ENCODE data around the gene FRMPD4.

FRMPD4 gene

DNA sequence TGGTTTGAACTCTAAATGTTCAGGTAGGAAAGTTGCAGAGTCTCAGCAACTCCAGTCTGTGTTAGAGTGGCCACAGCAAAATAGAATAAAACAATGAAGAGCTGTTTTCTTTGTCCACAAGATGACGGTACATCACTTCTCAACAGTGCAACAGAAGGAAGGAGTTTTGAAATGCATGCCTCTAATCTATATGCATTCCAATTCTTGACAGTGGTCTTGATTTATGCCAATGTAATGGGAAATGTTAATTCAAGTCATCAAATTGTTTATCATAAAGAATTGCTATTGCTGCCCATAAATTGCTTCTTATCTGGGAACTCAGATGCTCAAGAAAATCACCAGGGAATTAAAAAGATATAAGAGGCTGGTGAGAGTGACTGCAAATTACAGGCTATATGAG lies 457.4 kb downstream of the FRMPD4 start:
- Histone ChIP-seq H3K9ac (ENCODE audit: low read length) (no peak overlapping the region), H3K4me3 (ENCODE audit: low read length) (no peak overlapping the region), H3K9me3 (ENCODE audit: control insufficient read depth, low read length) (no peaks in the 10 kb centered on the region), H3K27me3 (replicated peaks; ENCODE audit: control insufficient read depth, insufficient read depth, low read length) (no peaks in the 10 kb centered on the region), H3K36me3 (ENCODE audit: control insufficient read depth, insufficient read depth, low read length, severe bottlenecking) (no peaks in the 10 kb centered on the region), H3K4me1 (ENCODE audit: control insufficient read depth, insufficient read depth, low read length) (no peaks in the 10 kb centered on the region)
- no peak for DNase-seq (ENCODE audit: low read depth)

DNA sequence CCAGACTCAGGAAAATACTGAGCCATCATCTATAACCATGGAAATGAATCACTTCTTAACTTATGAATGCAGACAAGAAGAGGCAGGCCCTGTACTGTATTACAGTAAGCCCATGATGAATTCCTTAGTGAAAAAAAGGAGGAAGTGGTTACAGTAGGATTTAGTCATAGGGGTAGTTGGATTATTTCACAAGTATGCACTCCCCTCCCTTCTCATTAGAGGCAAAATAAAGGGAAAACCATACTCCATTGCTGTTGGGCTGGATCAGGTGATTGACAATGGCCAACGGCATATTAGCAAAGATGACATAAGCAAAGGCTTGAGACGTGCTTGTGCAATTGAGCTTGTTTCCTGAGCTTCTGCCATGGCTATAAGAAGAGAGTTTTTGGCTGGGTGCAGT lies 471.8 kb downstream of the FRMPD4 start:
- H3K36me3 ChIP-seq (ENCODE audit: control insufficient read depth, insufficient read depth, low read length, severe bottlenecking), result no peaks in the 10 kb centered on the region
- H3K27me3 ChIP-seq (replicated peaks; ENCODE audit: control insufficient read depth, insufficient read depth, low read length), result peaks cover 4% of the 10 kb centered on the region
- H3K4me1 ChIP-seq (ENCODE audit: control insufficient read depth, insufficient read depth, low read length), result no peaks in the 10 kb centered on the region
- H3K4me3 ChIP-seq (ENCODE audit: low read length), result no peak overlapping the region
- no peak overlapping the region for H3K9ac ChIP-seq (ENCODE audit: low read length)
- no peak for DNase-seq (ENCODE audit: low read depth)
- H3K9me3 ChIP-seq (ENCODE audit: control insufficient read depth, low read length), result no peaks in the 10 kb centered on the region

- Histone ChIP-seq H3K36me3 (ENCODE audit: control insufficient read depth, insufficient read depth, low read length, severe bottlenecking) (no peaks in the 10 kb centered on the region), H3K4me3 (ENCODE audit: low read length) (no peak overlapping the region), H3K27me3 (replicated peaks; ENCODE audit: control insufficient read depth, insufficient read depth, low read length) (peaks cover 4% of the 10 kb centered on the region), H3K9ac (ENCODE audit: low read length) (no peak overlapping the region), H3K9me3 (ENCODE audit: control insufficient read depth, low read length) (no peaks in the 10 kb centered on the region), H3K4me1 (ENCODE audit: control insufficient read depth, insufficient read depth, low read length) (no peaks in the 10 kb centered on the region)
- no peak for DNase-seq (ENCODE audit: low read depth)
These were observed 473.2 kb downstream of the FRMPD4 start for GRCh38 chrX:12611471-12611870.

GRCh38 chrX:12614266-12614665 lies 476.0 kb downstream of the FRMPD4 start:
- H3K4me1 ChIP-seq (ENCODE audit: control insufficient read depth, insufficient read depth, low read length), result no peaks in the 10 kb centered on the region
- no peaks in the 10 kb centered on the region for H3K36me3 ChIP-seq (ENCODE audit: control insufficient read depth, insufficient read depth, low read length, severe bottlenecking)
- H3K9ac ChIP-seq (ENCODE audit: low read length), result no peak overlapping the region
- no peaks in the 10 kb centered on the region for H3K27me3 ChIP-seq (replicated peaks; ENCODE audit: control insufficient read depth, insufficient read depth, low read length)
- H3K9me3 ChIP-seq (ENCODE audit: control insufficient read depth, low read length), result no peaks in the 10 kb centered on the region
- H3K4me3 ChIP-seq (ENCODE audit: low read length), result no peak overlapping the region
- DNase-seq (ENCODE audit: low read depth), result no peak

GRCh38 chrX:12615061-12615460 lies 476.8 kb downstream of the FRMPD4 start:
- H3K27me3 ChIP-seq (replicated peaks; ENCODE audit: control insufficient read depth, insufficient read depth, low read length), result no peaks in the 10 kb centered on the region
- H3K9ac ChIP-seq (ENCODE audit: low read length), result no peak overlapping the region
- no peaks in the 10 kb centered on the region for H3K36me3 ChIP-seq (ENCODE audit: control insufficient read depth, insufficient read depth, low read length, severe bottlenecking)
- no peaks in the 10 kb centered on the region for H3K9me3 ChIP-seq (ENCODE audit: control insufficient read depth, low read length)
- H3K4me1 ChIP-seq (ENCODE audit: control insufficient read depth, insufficient read depth, low read length), result no peaks in the 10 kb centered on the region
- DNase-seq (ENCODE audit: low read depth), result no peak
- no peak overlapping the region for H3K4me3 ChIP-seq (ENCODE audit: low read length)

DNA sequence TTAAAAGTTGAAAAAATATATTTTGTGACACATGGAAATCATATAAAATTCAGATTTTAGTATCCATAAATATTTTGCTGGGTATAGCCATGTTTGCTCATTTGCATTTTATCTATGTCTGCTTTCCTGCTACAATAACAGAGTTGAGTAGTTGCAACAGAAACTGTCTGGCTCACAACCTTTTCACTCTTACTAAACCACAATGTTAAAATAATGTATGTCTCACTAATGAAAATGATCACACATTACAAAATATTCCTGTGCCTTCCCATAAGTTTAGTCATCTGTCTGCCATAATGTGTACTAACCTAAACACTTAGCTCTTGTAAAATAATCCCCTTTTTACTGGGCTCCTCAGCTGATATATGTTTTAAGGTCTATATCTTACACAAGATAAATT lies 479.0 kb downstream of the FRMPD4 start:
- H3K9ac ChIP-seq (ENCODE audit: low read length), result no peak overlapping the region
- no peaks in the 10 kb centered on the region for H3K36me3 ChIP-seq (ENCODE audit: control insufficient read depth, insufficient read depth, low read length, severe bottlenecking)
- H3K9me3 ChIP-seq (ENCODE audit: control insufficient read depth, low read length), result no peaks in the 10 kb centered on the region
- DNase-seq (ENCODE audit: low read depth), result no peak
- H3K4me1 ChIP-seq (ENCODE audit: control insufficient read depth, insufficient read depth, low read length), result no peaks in the 10 kb centered on the region
- H3K27me3 ChIP-seq (replicated peaks; ENCODE audit: control insufficient read depth, insufficient read depth, low read length), result no peaks in the 10 kb centered on the region
- H3K4me3 ChIP-seq (ENCODE audit: low read length), result no peak overlapping the region

GRCh38 chrX:12647230-12647629 lies 509.0 kb downstream of the FRMPD4 start:
- Histone ChIP-seq H3K9ac (ENCODE audit: low read length) (no peak overlapping the region), H3K9me3 (ENCODE audit: control insufficient read depth, low read length) (no peaks in the 10 kb centered on the region), H3K27me3 (replicated peaks; ENCODE audit: control insufficient read depth, insufficient read depth, low read length) (peaks cover 3% of the 10 kb centered on the region), H3K36me3 (ENCODE audit: control insufficient read depth, insufficient read depth, low read length, severe bottlenecking) (no peaks in the 10 kb centered on the region), H3K4me1 (ENCODE audit: control insufficient read depth, insufficient read depth, low read length) (no peaks in the 10 kb centered on the region), H3K4me3 (ENCODE audit: low read length) (no peak overlapping the region)
- DNase-seq (ENCODE audit: low read depth), result no peak

DNA sequence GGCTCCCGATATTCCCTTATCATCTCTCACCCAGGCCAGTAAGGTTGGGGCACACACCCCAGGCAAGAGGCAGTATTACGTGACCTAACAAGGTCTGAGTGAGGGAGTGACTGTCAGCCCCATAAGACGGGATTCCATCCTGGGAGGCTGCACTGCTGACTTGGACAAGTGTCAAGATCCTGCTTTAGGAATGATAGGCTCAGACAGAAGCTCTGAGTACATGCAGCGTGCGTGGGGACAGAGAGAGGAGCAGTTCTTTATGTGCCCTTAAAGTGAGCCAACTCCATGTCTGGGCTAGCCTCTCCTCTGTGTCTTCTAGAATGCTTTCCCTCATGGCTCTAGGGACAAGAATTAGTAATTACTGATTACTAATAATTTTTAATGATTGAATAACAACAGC lies 510.7 kb downstream of the FRMPD4 start:
- Histone ChIP-seq H3K9ac (ENCODE audit: low read length) (no peak overlapping the region), H3K9me3 (ENCODE audit: control insufficient read depth, low read length) (no peaks in the 10 kb centered on the region), H3K27me3 (replicated peaks; ENCODE audit: control insufficient read depth, insufficient read depth, low read length) (peaks cover 3% of the 10 kb centered on the region), H3K36me3 (ENCODE audit: control insufficient read depth, insufficient read depth, low read length, severe bottlenecking) (no peaks in the 10 kb centered on the region), H3K4me3 (ENCODE audit: low read length) (no peak overlapping the region), H3K4me1 (ENCODE audit: control insufficient read depth, insufficient read depth, low read length) (no peaks in the 10 kb centered on the region)
- DNase-seq (ENCODE audit: low read depth), result no peak

DNA sequence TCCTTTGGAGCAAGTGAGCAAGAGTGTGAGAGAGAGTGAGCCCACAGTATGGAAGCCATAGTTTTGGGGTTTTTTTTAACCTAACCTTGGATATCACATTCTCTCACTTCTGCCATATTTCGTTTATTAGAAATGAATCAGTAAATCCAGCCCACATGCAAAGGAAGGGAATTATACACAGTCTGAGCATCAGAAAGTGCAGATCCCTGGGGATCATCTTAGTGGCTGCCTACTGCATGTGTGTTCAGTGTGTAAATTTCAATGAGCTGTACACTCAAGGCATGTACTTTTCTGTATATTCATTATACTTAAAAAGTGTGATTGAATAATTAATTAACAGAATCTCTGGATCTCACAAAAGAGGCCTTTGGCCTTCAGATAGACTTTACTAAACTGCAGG lies 519.2 kb downstream of the FRMPD4 start:
- no peaks in the 10 kb centered on the region for H3K27me3 ChIP-seq (replicated peaks; ENCODE audit: control insufficient read depth, insufficient read depth, low read length)
- H3K9me3 ChIP-seq (ENCODE audit: control insufficient read depth, low read length), result no peaks in the 10 kb centered on the region
- H3K9ac ChIP-seq (ENCODE audit: low read length), result no peak overlapping the region
- H3K4me1 ChIP-seq (ENCODE audit: control insufficient read depth, insufficient read depth, low read length), result no peaks in the 10 kb centered on the region
- no peaks in the 10 kb centered on the region for H3K36me3 ChIP-seq (ENCODE audit: control insufficient read depth, insufficient read depth, low read length, severe bottlenecking)
- no peak for DNase-seq (ENCODE audit: low read depth)
- H3K4me3 ChIP-seq (ENCODE audit: low read length), result no peak overlapping the region

GRCh38 chrX:12657881-12658280 lies 519.6 kb downstream of the FRMPD4 start:
- H3K36me3 ChIP-seq (ENCODE audit: control insufficient read depth, insufficient read depth, low read length, severe bottlenecking), result no peaks in the 10 kb centered on the region
- DNase-seq (ENCODE audit: low read depth), result no peak
- no peak overlapping the region for H3K4me3 ChIP-seq (ENCODE audit: low read length)
- no peaks in the 10 kb centered on the region for H3K4me1 ChIP-seq (ENCODE audit: control insufficient read depth, insufficient read depth, low read length)
- H3K9ac ChIP-seq (ENCODE audit: low read length), result no peak overlapping the region
- no peaks in the 10 kb centered on the region for H3K27me3 ChIP-seq (replicated peaks; ENCODE audit: control insufficient read depth, insufficient read depth, low read length)
- H3K9me3 ChIP-seq (ENCODE audit: control insufficient read depth, low read length), result no peaks in the 10 kb centered on the region

DNA sequence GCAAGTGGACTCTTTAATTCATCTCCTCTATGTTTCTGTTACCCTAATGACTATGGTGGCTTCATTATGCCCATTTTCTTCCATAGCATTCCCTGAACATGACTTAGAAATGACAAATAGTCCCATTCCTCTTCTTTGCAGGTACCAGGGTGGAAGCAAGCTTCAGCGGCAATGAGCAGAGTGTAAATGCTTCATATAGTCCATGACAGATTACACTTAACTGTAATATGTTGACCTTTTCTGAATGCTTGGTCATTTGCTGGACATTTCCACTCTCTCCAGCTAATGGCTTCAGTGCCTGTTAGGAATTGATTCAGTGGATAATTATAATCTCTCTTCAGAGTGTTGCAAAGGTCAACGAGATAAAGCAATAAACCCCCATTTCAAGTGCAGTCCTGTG lies 523.2 kb downstream of the FRMPD4 start:
- Histone ChIP-seq H3K4me1 (ENCODE audit: control insufficient read depth, insufficient read depth, low read length) (no peaks in the 10 kb centered on the region), H3K4me3 (ENCODE audit: low read length) (no peak overlapping the region), H3K27me3 (replicated peaks; ENCODE audit: control insufficient read depth, insufficient read depth, low read length) (no peaks in the 10 kb centered on the region), H3K9ac (ENCODE audit: low read length) (no peak overlapping the region), H3K9me3 (ENCODE audit: control insufficient read depth, low read length) (no peaks in the 10 kb centered on the region), H3K36me3 (ENCODE audit: control insufficient read depth, insufficient read depth, low read length, severe bottlenecking) (no peaks in the 10 kb centered on the region)
- DNase-seq (ENCODE audit: low read depth), result no peak

DNA sequence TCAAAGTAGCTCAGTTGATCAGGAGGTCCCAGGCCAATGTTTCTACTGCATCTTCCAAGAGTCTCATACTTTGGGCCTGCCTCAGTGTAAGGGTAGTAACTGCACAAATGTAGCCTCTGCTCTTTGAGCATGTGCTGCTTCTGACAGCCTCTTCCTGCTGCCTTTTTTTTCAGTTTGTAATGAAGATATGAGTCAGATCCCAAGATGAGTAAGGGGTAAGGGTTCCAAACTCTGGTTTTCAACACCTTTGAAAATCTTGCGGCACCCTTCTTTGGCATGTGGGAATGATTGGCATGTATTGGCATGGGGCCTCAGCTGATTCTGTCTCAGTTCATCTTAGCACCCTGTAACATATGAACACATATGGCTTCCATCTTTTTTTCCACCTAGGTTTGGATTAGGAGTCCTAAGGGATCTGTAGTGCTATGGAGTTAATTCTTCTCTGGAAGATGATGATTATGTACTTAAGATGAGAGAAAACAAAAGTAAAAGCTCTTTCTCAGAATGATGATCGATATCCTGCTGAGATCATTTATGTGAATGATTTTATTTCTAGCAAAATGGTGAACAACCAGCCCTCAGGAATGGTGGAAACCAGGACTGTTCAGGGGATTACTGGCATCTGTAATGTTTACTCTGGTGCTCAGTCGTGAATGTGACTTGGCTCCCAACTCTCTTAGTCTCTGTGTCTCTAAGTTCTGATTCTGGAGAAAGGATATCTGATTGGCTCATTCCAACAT lies 534.3 kb downstream of the FRMPD4 start:
- no peaks in the 10 kb centered on the region for H3K4me1 ChIP-seq (ENCODE audit: control insufficient read depth, insufficient read depth, low read length)
- no peaks in the 10 kb centered on the region for H3K9me3 ChIP-seq (ENCODE audit: control insufficient read depth, low read length)
- H3K9ac ChIP-seq (ENCODE audit: low read length), result no peak overlapping the region
- H3K27me3 ChIP-seq (replicated peaks; ENCODE audit: control insufficient read depth, insufficient read depth, low read length), result peaks cover 6% of the 10 kb centered on the region
- H3K4me3 ChIP-seq (ENCODE audit: low read length), result no peak overlapping the region
- DNase-seq (ENCODE audit: low read depth), result no peak
- H3K36me3 ChIP-seq (ENCODE audit: control insufficient read depth, insufficient read depth, low read length, severe bottlenecking), result no peaks in the 10 kb centered on the region

Data from adipocyte (in vitro differentiated cells).